Measurements from ENCODE around the gene OMG.

Gene OMG

DNA sequence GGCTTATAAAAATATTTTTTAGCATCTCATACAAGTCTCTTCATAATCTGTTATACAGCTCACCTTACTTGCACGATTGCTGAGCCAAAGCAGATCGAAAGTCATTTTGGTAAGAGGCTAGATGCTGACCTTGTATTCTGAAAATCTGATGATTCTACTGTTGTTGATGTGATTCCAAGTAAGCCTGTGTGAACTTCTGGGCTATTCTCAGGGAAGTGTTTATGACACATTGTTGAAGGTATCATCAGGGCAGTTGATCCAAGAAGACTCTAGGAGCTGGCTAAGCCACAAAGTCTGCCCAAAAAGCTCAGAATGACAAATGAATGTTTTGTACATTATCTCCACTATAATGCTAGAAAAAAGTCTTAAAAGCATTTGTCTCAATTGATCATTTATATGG lies 16.0 kb downstream of the OMG start:
- no peak for DNase-seq (ENCODE audit: extremely low read depth, low read depth)
- no peak for TF ChIP-seq CTCF (IDR thresholded peaks at IDR 0.05; ENCODE audit: low read depth, low read length, missing control alignments)
- no peak overlapping the region for H3K4me3 ChIP-seq (replicated peaks; ENCODE audit: low read depth, low read length)

DNA sequence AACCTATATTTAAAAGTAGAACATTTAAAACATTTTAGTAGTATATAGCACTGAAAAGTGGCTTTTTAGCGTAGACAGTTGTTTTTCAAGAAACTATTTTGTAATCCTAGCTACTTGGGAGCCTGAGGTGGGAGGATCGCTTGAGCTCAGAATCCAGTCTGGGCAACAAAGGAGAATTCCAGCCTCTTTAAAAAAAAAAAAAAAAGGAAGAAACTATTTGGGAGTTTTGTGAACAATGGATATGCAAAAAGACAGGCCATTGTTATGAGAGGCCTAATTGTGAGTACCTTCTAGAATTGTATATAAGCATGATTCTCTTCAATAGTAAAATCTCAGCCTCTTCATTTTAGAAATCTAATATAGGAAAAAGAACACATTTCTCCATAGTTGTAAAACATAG lies 17.6 kb downstream of the OMG start:
- TF ChIP-seq CTCF (IDR thresholded peaks at IDR 0.05; ENCODE audit: low read depth, low read length, missing control alignments), result no peak
- no peak for DNase-seq (ENCODE audit: extremely low read depth, low read depth)
- no peak overlapping the region for H3K4me3 ChIP-seq (replicated peaks; ENCODE audit: low read depth, low read length)

- DNase-seq (ENCODE audit: extremely low read depth, low read depth), result no peak
- H3K4me3 ChIP-seq (replicated peaks; ENCODE audit: low read depth, low read length), result no peak overlapping the region
- TF ChIP-seq CTCF (IDR thresholded peaks at IDR 0.05; ENCODE audit: low read depth, low read length, missing control alignments), result no peak
Measured at GRCh38 chr17:31275116-31275515, 21.9 kb downstream of the OMG start.

DNA sequence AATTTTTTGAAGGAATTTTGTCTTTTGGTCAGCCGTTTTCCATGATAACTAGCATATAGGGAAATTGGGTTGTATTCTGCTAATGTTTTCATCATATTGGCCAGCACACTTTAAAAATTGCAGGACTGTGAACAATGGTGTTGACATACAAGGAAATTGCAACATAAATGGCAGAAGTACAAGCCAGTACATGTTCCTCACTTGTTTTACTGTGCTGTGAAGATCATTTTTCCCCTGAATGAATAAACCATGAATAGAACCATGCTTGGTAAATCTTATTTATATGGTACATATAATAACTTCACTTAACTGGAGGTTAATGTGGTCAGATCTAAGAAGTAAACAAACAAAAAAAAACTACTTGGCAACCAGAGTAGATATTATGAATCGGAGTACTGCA lies 22.8 kb downstream of the OMG start:
- H3K4me3 ChIP-seq (replicated peaks; ENCODE audit: low read depth, low read length), result no peak overlapping the region
- no peak for TF ChIP-seq CTCF (IDR thresholded peaks at IDR 0.05; ENCODE audit: low read depth, low read length, missing control alignments)
- DNase-seq (ENCODE audit: extremely low read depth, low read depth), result no peak

DNA sequence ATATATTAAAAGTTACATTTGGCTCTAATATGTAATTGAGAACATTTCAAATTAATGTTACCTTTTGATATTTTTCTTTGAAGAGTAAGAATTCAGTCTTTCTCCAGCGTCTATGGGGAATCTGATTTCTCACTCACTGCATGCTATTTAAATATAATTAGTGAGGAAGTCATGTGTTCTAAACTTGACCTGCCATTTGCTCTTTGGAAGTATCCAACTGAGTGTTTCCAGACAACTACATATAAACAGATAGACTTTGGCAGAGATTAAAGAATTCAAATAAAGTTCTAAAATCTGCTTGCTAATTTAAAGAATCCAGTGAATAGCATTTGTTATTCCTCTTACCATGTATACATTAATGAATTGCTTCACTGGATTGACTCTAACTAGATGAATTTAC lies 23.5 kb downstream of the OMG start:
- no peak for DNase-seq (ENCODE audit: extremely low read depth, low read depth)
- no peak for TF ChIP-seq CTCF (IDR thresholded peaks at IDR 0.05; ENCODE audit: low read depth, low read length, missing control alignments)
- no peak overlapping the region for H3K4me3 ChIP-seq (replicated peaks; ENCODE audit: low read depth, low read length)

DNA sequence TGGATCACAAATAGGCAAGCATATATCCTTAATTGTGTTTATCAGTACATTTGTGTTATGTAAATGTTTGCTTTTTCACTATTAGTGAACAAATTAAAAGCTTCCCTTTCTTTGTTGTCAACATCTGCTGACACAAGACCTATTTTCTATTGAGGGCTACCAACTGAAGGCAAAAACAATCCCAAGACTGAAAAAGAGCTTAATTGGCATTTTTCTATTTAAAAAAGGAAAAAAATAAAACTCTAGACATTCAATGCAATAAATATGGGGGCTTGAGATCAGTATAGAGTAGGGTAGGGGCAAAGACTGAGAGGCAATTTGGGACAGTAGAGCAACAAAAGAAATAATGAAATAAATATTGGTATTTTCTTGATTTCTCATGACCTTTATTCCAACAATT lies 24.2 kb downstream of the OMG start:
- no peak for DNase-seq (ENCODE audit: extremely low read depth, low read depth)
- H3K4me3 ChIP-seq (replicated peaks; ENCODE audit: low read depth, low read length), result no peak overlapping the region
- TF ChIP-seq CTCF (IDR thresholded peaks at IDR 0.05; ENCODE audit: low read depth, low read length, missing control alignments), result no peak

- no peak for DNase-seq (ENCODE audit: extremely low read depth, low read depth)
- TF ChIP-seq CTCF (IDR thresholded peaks at IDR 0.05; ENCODE audit: low read depth, low read length, missing control alignments), result no peak
- no peak overlapping the region for H3K4me3 ChIP-seq (replicated peaks; ENCODE audit: low read depth, low read length)
Measured at GRCh38 chr17:31272236-31272635, 24.8 kb downstream of the OMG start.
